Measurements from ENCODE around the gene ANXA4. TPM values are rescaled to one million over a fixed set of nuclear protein-coding genes. Genes with fewer than 3 reads are reported as not detected.
A peak's percentile ranks its signal among the peaks of the same experiment; 100 is the strongest.

ANXA4 gene
- polyA plus RNA-seq, 1 of the 3 experiments (the other 2 are of a cell fraction) = 137 TPM

GRCh38 chr2:69718338-69718965 is 23.5 kb upstream of the ANXA4 start:
- TF ChIP-seq SIN3A (IDR thresholded peaks at IDR 0.05; ENCODE audit: borderline replicate concordance, low read depth, low read length) = no peak
- TF ChIP-seq FOSL2 (IDR thresholded peaks at IDR 0.05; ENCODE audit: borderline replicate concordance, low read depth) = no peak
- no peak for TF ChIP-seq RAD21 (IDR thresholded peaks at IDR 0.05; ENCODE audit: low read length)
- no peak for TF ChIP-seq NRF1 (IDR thresholded peaks at IDR 0.05; ENCODE audit: low read depth, low read length)
- no peak for TF ChIP-seq GABPA (IDR thresholded peaks at IDR 0.05; ENCODE audit: low read depth)
- no peak for TF ChIP-seq ELF1 (IDR thresholded peaks at IDR 0.05)
- TF ChIP-seq USF2 (IDR thresholded peaks at IDR 0.05; ENCODE audit: borderline replicate concordance, low read depth, low read length) = no peak
- no peak for TF ChIP-seq TCF12 (IDR thresholded peaks at IDR 0.05)
- TF ChIP-seq, protein P1, sequence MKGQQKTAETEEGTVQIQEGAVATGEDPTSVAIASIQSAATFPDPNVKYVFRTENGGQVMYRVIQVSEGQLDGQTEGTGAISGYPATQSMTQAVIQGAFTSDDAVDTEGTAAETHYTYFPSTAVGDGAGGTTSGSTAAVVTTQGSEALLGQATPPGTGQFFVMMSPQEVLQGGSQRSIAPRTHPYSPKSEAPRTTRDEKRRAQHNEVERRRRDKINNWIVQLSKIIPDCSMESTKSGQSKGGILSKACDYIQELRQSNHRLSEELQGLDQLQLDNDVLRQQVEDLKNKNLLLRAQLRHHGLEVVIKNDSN (IDR thresholded peaks at IDR 0.05; ENCODE audit: borderline replicate concordance, low read depth) = no peak
- TF ChIP-seq RXRA (IDR thresholded peaks at IDR 0.05; ENCODE audit: borderline replicate concordance, low read depth) = no peak
- no peak for TF ChIP-seq TEAD4 (IDR thresholded peaks at IDR 0.05; ENCODE audit: borderline replicate concordance, insufficient read depth)
- no peak for TF ChIP-seq TAF1 (IDR thresholded peaks at IDR 0.05; ENCODE audit: borderline replicate concordance, low read depth, low read length)
- no peak for TF ChIP-seq SMC3 (IDR thresholded peaks at IDR 0.05; ENCODE audit: low read depth, low read length)
- no peak for TF ChIP-seq FOXJ3 (CRISPR knock-in tag; IDR thresholded peaks at IDR 0.05)
- no peak overlapping the region for H3K4me2 ChIP-seq
- no peak overlapping the region for H3K4me3 ChIP-seq (ENCODE audit: low read depth in 2 of 2, low read length in 1 of 2)
- no peaks in the 10 kb centered on the region for H3K9me3 ChIP-seq
- ChIA-PET CTCF (interaction anchor here (1.1 to 3.9 kb wide), 2 partner anchors 99 to 153 kb away, joined by 3 to 39 read pairs; no protein-coding TSS in a partner anchor), POLR2A (no interaction called here)
- H3K9ac ChIP-seq = no peak overlapping the region
- no peak for DNase-seq
- H3K79me2 ChIP-seq (ENCODE audit: insufficient read depth) = no peaks in the 10 kb centered on the region
- H3K36me3 ChIP-seq (replicated peaks in 1 of 2; ENCODE audit: control insufficient read depth in 1 of 2, insufficient read depth in 2 of 2, low read length in 1 of 2) = no peaks in the 10 kb centered on the region
- 77% methylated on average over 5 of the region's 5 CpGs for WGBS (ENCODE audit: low lambda C conversion rate)
- H3F3A ChIP-seq (replicated peaks; ENCODE audit: insufficient read depth) = peaks cover 4% of the 10 kb centered on the region
- H3K4me1 ChIP-seq (ENCODE audit: control insufficient read depth in 1 of 2, insufficient read depth in 2 of 2, low read depth in 1 of 2, low read length in 1 of 2) = peaks cover 0 to 17% of the 10 kb centered on the region in 2 experiments; a peak in 1 of 4 replicates
- H4K20me1 ChIP-seq (ENCODE audit: insufficient read depth) = no peaks in the 10 kb centered on the region
- no peaks in the 10 kb centered on the region for H3K27me3 ChIP-seq (ENCODE audit: insufficient read depth)
- H3K27ac ChIP-seq (ENCODE audit: low read depth in 2 of 2, low read length in 1 of 2) = no peak overlapping the region
- no peaks in the 10 kb centered on the region for H3K9me2 ChIP-seq
- no peak overlapping the region for H2AFZ ChIP-seq (ENCODE audit: low read depth)

- Histone ChIP-seq H3K9me3 (no peaks in the 10 kb centered on the region), H3K4me2 (no peak overlapping the region), H4K20me1 (ENCODE audit: insufficient read depth) (no peaks in the 10 kb centered on the region), H3K27me3 (ENCODE audit: insufficient read depth) (no peaks in the 10 kb centered on the region), H3F3A (replicated peaks; ENCODE audit: insufficient read depth) (peaks cover 4% of the 10 kb centered on the region), H3K79me2 (ENCODE audit: insufficient read depth) (no peaks in the 10 kb centered on the region), H3K27ac (ENCODE audit: low read depth in 2 of 2, low read length in 1 of 2) (peak overlapping the region in 1 of 2 experiments; percentile 88; a peak in 2 of 4 replicates), H3K9me2 (no peaks in the 10 kb centered on the region), H3K9ac (no peak overlapping the region), H2AFZ (ENCODE audit: low read depth) (no peak overlapping the region), H3K4me3 (ENCODE audit: low read depth in 2 of 2, low read length in 1 of 2) (no peak overlapping the region), H3K4me1 (ENCODE audit: control insufficient read depth in 1 of 2, insufficient read depth in 2 of 2, low read depth in 1 of 2, low read length in 1 of 2) (peaks cover 0 to 19% of the 10 kb centered on the region in 2 experiments; a peak in 1 of 4 replicates), H3K36me3 (replicated peaks in 1 of 2; ENCODE audit: control insufficient read depth in 1 of 2, insufficient read depth in 2 of 2, low read length in 1 of 2) (no peaks in the 10 kb centered on the region)
- WGBS (ENCODE audit: low lambda C conversion rate) = 81% methylated on average over 1 of the region's 1 CpG
- CTCF ChIA-PET = interaction anchor here (0.8 to 3.9 kb wide), 8 partner anchors 10 to 167 kb away, joined by 3 to 39 read pairs (median 6); partner anchors contain the start of genes AAK1 and ANXA4
- peak; percentile 37 for DNase-seq
- POLR2A ChIA-PET = interaction anchor here (1.1 kb wide), 1 partner anchor 77 kb away, joined by 5 read pairs; the partner anchor contains the start of gene AAK1
- peak; percentile 54 for TF ChIP-seq CTCF (IDR thresholded peaks at IDR 0.05)
- no peak for TF ChIP-seq TEAD4 (IDR thresholded peaks at IDR 0.05; ENCODE audit: borderline replicate concordance, insufficient read depth)
Observed at GRCh38 chr2:69720404-69720803, 21.5 kb upstream of the ANXA4 start.

Data from SK-N-SH (cell line).